Heart left ventricle (tissue), 13 donors: ENCODE results near the gene SAV1.

Experiments used
- CTCF ChIP-seq, 12 donors: fragments of 200-600 bp; sonication (generic) in 4 of 12; IDR thresholded peaks; one replicate each; pipeline versions ENCODE4 v1.5.0 to v1.8.0; 2018 to 2022; ENCODE audit warnings: antibody characterized with exemption in 12 of 12, mild to moderate bottlenecking in 5 of 12
- POLR2A ChIP-seq, 2 donors: fragments of 450-650 bp; IDR thresholded peaks; one replicate each; pipeline ENCODE4 v1.6.1; 2017; ENCODE audit warnings: antibody characterized with exemption in 2 of 2, mild to moderate bottlenecking in 2 of 2, moderate library complexity in 2 of 2
- donor health status: ischemic (EF 13 %, LVEDD 7.1; RV severe dilation, severe dysfunction).
- donor health status: DM: no; HTN: yes; CAD: no.
- donor health status: DM: no; HTN: no; CAD: no.
- donor health status: ischemic (EF 25% LVEDD 6.9; RV normal size, moderate dysfunction).
- donor health status: ischemic (EF 25% LVEDD 5.7; RV mildly dilated, moderate dysfunction).
- donor health status: ischemic (EF 35%, LVEDD 5.7; RV mildly dilated, moderate dysfunction).
- donor health status: nonischemic (EF 11% LVEDD 7.7; RV severe dilation, severe dysfunction).
- donor health status: DM: yes; HTN: yes; CAD: no.
- donor health status: PGD.
- donor health status: ischemic (EF 29% LVEDD 5.4; RV normal size, mild dysfunction).
- donor health status: nonischemic (EF 23%, LVEDD 6.1; RV moderate dilation, normal function).

DNA sequence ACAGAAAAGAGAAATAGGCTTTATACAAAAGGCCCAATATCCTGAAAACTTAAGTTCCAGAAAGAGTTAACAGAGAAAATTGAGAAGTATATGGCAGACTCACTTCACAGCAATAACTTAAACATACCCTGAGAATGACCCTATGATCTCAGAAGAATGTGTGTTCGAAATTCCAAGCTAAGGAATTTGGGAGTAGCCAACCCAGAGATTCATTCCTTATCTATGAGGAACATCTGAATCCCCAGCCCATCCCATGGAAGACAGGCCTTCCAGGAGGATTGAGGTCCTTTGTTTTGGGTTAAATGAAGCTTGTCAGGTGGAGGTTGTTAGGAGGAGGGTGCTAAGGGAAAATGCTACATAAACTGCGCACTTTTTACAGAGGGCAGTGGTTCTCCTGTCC is 7.5 kb upstream of the SAV1 start:
- TF ChIP-seq CTCF (IDR thresholded peaks at IDR 0.05) = no peak
- no peak for TF ChIP-seq POLR2A (IDR thresholded peaks at IDR 0.05)
